CD4-positive, alpha-beta T cell treated with Interleukin-6 for 4 hours (primary cell): ENCODE results near the gene ZNF792.
"Not testable (repeated sequence)": the region's sequence is repeated elsewhere in the genome, so short reads cannot be mapped to it uniquely, and the experiment has no call there.

Experiments used
- DNase-seq: peaks from one replicate; pipeline ENCODE4 v3.0.0-alpha.2; 2020; ENCODE audit warnings: mixed read lengths

ZNF792 gene

GRCh38 chr19:34970185-34970780 is 6.3 kb upstream of the ZNF792 start:
- not testable (repeated sequence) for DNase-seq

DNA sequence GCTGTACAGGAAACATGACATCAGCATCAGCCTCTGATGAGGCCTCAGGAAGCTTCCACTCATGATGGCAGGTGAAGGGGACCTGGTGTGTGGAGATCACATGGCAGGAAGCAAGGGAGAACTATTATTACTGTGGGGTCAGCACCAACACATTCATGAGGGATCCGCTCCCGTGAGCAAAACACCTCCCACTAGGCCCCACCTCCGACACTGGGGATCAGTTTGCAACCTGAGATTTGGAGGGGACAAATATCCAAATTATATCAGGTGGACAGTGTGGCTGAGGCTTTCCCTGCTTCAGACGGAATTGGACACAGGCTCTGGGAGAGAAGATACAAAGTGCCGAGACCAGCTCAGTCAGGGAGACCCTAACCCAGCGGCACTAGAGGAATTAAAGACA is 5.7 kb upstream of the ZNF792 start:
- DNase-seq, result no peak

DNA sequence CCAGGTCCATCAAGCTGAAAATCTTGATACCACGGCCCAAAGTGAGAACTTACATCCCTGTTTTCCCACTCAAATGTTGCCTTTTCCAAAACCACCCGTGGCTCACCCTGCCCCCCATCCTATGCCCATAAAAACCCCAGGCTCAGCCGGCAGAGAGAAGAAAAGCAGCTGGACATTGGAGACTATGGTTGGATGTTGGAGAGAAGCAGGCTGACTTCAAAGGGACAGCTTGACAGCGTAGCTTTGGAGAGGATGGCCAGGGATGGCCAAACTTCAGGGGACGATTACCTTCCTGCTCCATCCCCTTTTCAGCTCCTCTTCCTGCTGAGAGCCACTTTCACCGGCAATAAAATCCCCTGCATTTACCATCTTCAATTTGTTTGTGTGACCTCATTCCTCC is 3.5 kb upstream of the ZNF792 start:
- no peak for DNase-seq

DNA sequence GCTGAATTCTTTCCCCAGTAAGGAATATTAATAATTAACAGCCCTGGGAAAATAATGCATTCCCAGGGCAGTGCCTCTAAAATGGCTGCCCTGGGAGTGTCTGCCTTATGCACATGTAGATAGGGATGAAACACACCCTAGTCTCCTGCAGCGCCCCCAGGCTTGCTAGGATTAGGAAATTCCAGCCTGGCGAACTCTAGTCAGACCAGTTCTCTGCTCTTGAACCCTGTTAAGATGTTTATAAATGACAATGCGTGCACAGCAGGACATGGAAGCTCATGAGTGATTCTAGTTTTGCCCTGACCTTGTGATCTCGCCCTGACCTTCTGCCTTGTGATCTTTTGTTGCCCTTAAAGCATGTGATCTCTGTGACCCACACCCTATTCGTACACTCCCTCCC is 1.5 kb upstream of the ZNF792 start:
- DNase-seq, result not testable (repeated sequence)

- no peak for DNase-seq
Measured at GRCh38 chr19:34964598-34964997, 569 bp upstream of the ZNF792 start.

- peak; percentile 24 for DNase-seq
Measured at GRCh38 chr19:34962687-34963572, 1.1 kb downstream of the ZNF792 start.

DNA sequence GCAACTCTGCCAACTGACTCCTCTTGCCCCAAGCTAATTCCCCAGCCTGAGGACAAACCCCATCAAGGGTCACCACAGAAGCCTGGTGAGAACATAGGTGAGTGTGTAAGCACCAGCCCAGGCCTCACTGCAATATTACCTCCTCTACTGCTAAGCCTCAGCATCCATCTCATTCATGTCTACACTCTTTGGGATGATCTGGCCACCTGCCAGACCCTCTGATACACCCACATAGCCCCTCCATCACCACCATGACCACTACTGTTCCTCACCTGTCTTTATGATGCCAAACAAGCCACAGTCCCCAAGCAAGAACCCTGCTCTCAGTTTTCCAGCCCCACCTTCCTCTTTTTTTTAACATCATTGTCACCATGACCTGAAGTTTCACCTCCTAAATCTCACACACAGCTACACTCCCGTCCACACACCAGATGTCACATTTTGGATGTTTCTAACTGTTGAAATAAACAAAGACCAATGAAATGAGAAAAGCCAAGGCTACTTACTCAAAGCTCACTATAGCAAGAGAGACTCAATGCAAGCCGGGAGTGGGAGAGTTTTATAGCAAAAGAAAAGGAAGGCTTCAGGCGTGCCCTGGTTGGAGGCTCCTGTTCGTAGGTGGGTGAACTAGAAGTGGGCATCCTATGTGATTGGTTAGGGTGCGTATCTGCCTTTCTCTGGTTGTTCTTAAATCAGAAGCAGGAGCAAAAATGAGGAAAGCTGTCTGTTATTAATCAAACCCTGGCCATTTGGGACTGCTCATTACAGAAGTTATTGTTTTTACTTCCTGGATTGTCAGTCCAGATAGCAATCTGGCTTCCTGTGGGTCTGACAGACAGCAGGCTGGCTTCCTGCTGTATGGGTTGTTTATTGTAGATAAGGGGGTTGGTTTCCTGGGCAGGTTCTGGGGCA is 2.0 kb downstream of the ZNF792 start:
- peak; percentile 51 for DNase-seq

- DNase-seq, result no peak
Measured at GRCh38 chr19:34960940-34961679, 2.9 kb downstream of the ZNF792 start.

- DNase-seq, result no peak
Measured at GRCh38 chr19:34960103-34960805, 3.8 kb downstream of the ZNF792 start.

GRCh38 chr19:34959021-34959420 is 5.0 kb downstream of the ZNF792 start:
- DNase-seq, result no peak

DNA sequence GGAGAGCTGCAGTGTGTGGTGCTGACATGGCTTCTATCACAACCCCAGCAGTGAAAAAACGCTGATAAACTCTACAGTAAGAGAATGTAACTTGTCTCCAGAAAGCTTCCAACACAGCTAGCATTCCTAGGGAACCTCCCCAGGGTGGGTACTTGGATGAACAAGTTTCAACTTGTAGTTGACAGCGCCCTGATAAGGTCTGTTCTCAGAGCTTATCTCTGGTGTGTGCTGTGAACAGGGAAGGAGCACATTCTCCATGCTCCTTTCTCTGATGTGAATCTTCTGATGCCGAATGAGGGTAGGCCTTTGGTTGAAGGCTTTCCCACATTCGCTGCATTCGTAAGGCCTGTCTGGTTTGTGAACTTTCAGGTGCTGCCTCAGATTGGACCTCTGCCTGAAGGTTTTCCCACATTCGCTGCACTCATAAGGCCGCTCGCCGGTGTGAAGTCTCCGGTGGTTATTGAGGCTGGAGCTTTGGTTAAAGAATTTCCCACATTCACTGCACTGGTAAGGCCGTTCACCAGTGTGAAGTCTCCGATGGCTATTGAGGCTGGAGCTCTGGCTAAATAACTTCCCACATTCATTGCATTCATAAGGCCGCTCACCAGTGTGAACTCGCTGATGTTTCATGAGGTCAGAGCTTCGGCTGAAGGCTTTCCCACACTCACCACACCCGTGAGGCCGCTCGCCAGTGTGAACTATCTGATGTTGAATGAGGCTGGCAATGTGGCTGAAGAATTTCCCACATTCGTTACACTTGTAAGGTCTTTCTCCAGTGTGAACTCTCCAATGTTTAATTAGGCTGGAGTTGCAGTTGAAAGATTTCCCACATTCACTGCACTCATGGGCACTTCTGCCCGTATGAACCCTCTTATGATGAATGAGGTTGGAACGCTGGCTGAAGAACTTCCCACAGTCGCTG is 5.9 kb downstream of the ZNF792 start:
- no peak for DNase-seq

GRCh38 chr19:34953092-34953491 is 10.9 kb downstream of the ZNF792 start:
- DNase-seq, result no peak

DNA sequence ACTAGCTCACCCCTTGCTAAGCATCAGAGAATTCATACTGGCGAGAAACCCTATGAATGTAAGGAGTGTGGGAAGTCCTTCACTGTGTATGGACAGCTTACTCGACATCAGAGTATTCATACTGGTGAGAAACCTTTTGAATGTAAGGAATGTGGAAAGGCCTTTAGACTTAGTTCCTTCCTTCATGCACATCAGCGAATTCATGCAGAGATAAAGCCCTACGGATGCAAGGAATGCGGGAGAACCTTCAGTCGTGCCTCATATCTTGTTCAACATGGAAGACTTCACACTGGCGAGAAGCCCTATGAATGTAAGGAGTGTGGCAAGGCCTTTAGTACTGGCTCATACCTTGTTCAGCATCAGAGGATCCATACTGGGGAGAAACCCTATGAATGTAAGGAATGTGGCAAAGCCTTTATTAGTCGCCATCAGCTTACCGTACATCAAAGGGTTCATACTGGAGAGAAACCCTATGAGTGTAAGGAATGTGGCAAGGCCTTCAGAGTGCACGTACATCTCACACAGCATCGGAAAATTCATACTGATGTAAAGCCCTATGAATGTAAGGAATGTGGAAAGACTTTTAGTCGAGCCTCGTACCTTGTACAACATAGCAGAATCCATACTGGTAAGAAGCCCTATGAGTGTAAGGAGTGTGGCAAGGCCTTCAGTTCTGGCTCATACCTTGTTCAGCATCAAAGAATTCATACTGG is 20.0 kb downstream of the ZNF792 start:
- no peak for DNase-seq

DNA sequence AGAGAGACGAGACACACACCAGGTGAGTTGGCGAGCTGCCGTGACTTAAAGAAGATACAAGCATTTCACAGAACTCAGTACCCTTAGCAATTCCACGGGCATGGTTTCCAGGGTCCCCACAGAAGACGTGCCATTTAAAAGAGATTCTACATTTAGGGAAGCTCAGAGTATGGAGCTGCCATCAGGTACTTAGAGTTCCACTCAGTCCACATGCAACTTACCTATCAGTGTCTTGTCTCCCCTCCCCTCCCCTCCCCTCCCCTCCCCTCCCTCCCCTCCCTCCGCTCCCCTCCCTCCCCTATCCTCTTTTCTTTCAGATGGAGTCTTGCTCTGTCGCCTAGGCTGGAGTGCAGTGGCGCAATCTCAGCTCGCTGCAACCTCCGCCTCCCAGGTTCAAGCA is 25.1 kb downstream of the ZNF792 start:
- no peak for DNase-seq

- DNase-seq, result no peak
Measured at GRCh38 chr19:34936184-34936583, 27.8 kb downstream of the ZNF792 start.

DNA sequence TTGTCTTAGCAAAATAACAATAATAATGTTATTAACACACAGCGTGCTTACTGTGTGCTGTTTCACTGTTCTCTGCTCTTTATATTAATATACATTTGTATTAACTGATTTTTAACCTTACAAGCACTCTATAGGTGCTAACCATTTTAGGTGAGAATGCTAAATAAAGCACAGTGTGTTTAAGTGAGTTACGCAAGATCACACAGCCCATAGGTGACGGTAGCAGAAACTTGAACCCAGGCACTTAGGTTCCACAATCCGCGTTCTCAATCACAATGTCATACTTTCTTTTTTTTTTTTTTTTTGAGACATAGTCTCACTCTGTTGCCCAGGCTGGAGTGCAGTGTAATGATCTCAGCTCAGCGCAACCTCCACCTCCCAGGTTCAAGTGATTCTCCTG is 31.5 kb downstream of the ZNF792 start:
- DNase-seq, result no peak

- peak; percentile 88 for DNase-seq
Measured at GRCh38 chr19:34926685-34927375, 37.2 kb downstream of the ZNF792 start, which contains the start of gene ZNF30. TSS of gene ZNF30 (plus strand) at chr19:34926903. CDS start at chr19:34929948, 3,045 bp downstream.

- DNase-seq, result no peak
Measured at GRCh38 chr19:34926361-34926684, 37.7 kb downstream of the ZNF792 start.

GRCh38 chr19:34925278-34925855 is 38.7 kb downstream of the ZNF792 start:
- no peak for DNase-seq
